Cardiac fibroblast (primary cell): ENCODE data around the gene PSMB11.

Source experiments
- DNase-seq, 2 donors: peaks; one replicate each; pipeline versions ENCODE4 v3.0.0 to v3.0.0-alpha.2; 2010; ENCODE audit warnings: low read depth in 2 of 2
- H3K4me3 ChIP-seq, 2 donors: replicated peaks in 1 of 2; 1 replicate in 1 of 2; 2 replicates in 1 of 2; pipeline ENCODE4 v1.5.1; 2011; ENCODE audit warnings: low read depth in 2 of 2, low read length in 2 of 2, mild to moderate bottlenecking in 2 of 2, moderate library complexity in 1 of 2
- TF ChIP-seq, protein P1 (sequence below): IDR thresholded peaks from one replicate; pipeline ENCODE4 v1.5.1; 2011; ENCODE audit warnings: low read depth, mild to moderate bottlenecking, low read length, inconsistent platforms

The PSMB11 gene

DNA sequence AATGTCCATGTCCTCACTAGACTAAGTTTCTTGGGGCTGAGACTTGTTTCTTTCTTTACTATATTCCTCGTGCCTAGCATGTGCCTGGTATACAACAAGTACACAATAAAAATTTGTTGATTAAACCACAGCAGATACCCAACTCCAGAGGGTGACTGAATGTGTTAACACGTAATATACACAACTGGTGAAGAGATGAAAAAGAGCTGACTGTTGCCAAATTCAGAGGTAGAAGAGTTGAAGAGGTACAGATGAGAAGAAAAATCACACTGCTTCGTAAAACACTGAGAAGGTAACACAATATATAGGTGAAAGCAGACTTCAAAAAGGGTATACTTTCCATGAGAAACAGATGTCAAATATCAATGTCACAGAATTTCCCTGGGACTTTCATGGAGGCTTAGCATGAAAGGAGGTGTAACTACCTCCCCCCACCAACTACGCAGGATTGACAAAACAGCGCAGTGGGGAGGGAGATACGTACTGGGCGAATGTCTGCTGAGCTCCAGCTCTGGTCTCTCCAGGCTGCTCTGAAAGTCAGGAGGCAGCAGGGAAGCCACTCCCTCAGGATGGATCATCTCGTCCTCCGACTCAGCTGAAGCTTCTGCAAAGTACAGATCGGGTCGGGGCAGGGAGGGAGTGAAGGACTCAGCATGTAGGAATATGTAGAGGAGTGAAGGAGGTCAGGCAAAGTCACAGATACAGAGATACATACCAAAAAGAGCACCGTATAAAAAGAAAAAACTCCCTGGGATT, 47.7 kb downstream of the PSMB11 start:
- H3K4me3 ChIP-seq = no peak overlapping the region
- TF ChIP-seq, protein P1, sequence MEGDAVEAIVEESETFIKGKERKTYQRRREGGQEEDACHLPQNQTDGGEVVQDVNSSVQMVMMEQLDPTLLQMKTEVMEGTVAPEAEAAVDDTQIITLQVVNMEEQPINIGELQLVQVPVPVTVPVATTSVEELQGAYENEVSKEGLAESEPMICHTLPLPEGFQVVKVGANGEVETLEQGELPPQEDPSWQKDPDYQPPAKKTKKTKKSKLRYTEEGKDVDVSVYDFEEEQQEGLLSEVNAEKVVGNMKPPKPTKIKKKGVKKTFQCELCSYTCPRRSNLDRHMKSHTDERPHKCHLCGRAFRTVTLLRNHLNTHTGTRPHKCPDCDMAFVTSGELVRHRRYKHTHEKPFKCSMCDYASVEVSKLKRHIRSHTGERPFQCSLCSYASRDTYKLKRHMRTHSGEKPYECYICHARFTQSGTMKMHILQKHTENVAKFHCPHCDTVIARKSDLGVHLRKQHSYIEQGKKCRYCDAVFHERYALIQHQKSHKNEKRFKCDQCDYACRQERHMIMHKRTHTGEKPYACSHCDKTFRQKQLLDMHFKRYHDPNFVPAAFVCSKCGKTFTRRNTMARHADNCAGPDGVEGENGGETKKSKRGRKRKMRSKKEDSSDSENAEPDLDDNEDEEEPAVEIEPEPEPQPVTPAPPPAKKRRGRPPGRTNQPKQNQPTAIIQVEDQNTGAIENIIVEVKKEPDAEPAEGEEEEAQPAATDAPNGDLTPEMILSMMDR = no peak
- DNase-seq = no peak

DNA sequence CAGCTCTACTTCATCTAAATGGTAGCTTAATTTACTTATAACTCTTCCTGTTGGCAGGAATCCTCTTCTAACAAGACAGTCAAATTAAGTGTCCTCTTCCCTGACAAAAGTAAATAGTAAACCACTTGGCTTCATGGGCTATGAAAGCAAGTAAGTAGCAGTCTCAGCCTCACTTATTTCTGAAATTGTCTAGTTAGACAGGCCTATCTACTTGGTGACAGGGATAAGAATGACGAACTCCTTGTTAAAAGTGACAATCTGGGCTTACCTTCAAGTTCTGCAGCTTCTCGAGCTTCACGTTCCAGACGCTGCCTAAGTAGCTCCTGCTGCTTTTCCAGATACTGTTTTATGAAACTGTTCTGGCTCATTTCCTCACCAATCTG, 48.2 kb downstream of the PSMB11 start:
- no peak overlapping the region for H3K4me3 ChIP-seq
- TF ChIP-seq, protein P1 = no peak
- DNase-seq = no peak

DNA sequence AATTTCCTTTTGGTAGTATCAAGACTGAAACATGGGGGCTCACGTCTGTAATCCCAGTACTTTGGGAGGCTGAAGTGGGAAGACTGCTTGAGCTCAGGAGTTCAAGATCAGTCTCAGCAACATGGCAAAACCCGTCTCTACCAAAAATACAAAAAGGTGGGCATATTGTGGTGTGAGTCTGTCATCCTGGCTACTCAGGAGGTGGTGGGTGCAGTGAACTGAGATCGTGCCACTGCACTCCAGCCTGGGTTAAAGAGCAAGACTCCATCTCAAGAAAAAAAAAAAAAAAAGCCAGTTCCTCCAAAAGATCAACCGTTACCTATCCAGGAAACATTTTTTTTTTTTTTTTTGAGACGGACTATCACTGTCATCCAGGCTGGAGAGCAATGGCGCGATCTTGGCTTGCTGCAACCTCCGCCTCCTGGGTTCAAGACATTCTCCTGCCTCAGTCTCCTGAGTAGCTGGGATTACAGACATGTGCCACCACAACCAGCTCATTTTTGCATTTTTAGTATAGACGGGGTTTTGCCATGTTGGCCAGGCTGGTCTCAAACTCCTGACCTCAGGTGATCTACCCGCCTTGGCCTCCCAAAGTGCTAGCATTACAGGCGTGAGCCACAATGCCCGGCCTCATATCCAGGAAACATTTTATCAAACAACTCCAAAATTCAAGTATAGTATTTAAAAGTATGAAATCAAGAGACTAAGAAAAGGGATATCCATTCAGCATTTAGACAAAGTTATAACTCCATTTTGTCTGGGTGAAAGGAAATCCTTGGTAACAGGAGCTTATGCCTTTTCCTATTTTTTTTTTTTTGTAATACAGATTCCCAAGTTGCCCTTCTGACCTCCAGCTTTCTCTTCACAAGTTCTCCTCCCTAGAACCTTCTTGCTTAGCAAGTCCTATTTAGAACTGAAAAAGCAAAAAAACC, 49.5 kb downstream of the PSMB11 start:
- DNase-seq = no peak
- H3K4me3 ChIP-seq = no peak overlapping the region
- TF ChIP-seq, protein P1 = no peak

DNA sequence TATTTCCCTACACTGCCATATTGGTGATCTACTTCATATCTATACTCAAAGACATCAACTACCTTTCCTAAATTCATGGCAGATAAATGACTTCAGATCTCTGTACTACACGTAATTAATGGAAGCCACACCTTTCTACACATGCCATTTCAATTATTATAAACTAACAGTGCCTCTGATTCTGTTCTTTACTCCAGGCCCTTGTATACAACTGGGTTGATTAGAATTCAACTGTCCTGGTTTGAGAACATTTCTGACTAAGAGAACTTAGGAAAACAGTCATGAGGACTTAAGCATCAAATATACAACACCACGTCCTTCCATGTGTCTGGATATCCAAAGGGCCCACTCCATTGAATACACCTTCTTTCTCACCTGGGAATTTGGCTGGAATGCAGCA, 51.1 kb downstream of the PSMB11 start:
- TF ChIP-seq, protein P1 = no peak
- DNase-seq = no peak
- H3K4me3 ChIP-seq = peak overlapping the region in 1 of 2 donors; percentile 95

DNA sequence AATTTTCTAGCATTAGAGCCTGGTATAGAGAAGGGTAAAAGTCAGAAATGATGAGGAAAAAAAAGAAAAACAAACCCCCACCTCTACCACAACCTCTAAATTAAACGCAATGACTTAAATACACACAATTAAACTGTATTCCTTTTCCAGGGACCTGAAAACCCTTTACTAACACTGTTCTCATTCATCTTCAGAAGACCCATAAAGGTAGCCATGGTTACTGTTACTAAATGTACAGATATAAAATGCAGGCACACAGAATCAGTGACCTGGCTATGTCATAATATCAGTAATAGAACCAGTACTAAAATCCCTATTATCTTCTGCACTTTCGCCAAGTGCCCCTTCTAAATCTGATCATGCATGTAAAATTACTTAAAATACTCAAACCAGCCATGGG, 51.5 kb downstream of the PSMB11 start:
- H3K4me3 ChIP-seq = peak overlapping the region; percentile 86 to 95
- TF ChIP-seq, protein P1 = no peak
- DNase-seq = no peak
